Ascending aorta (tissue), 2 donors: ENCODE measurements around the gene BCL2L12. TPM values are rescaled to one million over a fixed set of nuclear protein-coding genes. Genes with fewer than 3 reads are reported as not detected.
"Not testable (repeated sequence)": the region's sequence is repeated elsewhere in the genome, so short reads cannot be mapped to it uniquely, and the experiment has no call there.

Source experiments
- DNase-seq, 2 donors: peaks; one replicate each; pipeline ENCODE4 v3.0.0-alpha.2; 2019; ENCODE audit warnings: low spot score in 2 of 2
- H3K27ac ChIP-seq, 2 donors: fragments of 200-600 bp; sonication (generic); one replicate each; pipeline ENCODE4 v1.5.1; 2016 to 2017; ENCODE audit warnings: mild to moderate bottlenecking in 1 of 2
- H3K27me3 ChIP-seq: fragments of 200-600 bp; sonication (generic); one replicate; pipeline ENCODE4 v1.5.1; 2017
- H3K36me3 ChIP-seq, 2 donors: fragments of 200-600 bp; sonication (generic); one replicate each; pipeline ENCODE4 v1.5.1; 2016
- H3K4me1 ChIP-seq, 2 donors: fragments of 200-600 bp; sonication (generic); one replicate each; pipeline ENCODE4 v1.5.1; 2016 to 2017; ENCODE audit warnings: mild to moderate bottlenecking in 1 of 2
- H3K4me3 ChIP-seq, 2 donors: fragments of 200-600 bp; sonication (generic); one replicate each; pipeline ENCODE4 v1.5.1; 2016 to 2017; ENCODE audit warnings: mild to moderate bottlenecking in 1 of 2
- H3K9me3 ChIP-seq, 2 donors: fragments of 200-600 bp; sonication (generic); one replicate each; pipeline ENCODE4 v1.5.1; 2016
- CTCF ChIP-seq, 3 experiments: fragments of 200-600 bp in 2 of 3; fragments of 450-650 bp in 1 of 3; sonication (generic) in 2 of 3; IDR thresholded peaks; one replicate each; pipeline ENCODE4 v1.5.1; 2016 to 2019; ENCODE audit warnings: antibody characterized with exemption in 3 of 3, mild to moderate bottlenecking in 1 of 3, moderate library complexity in 1 of 3
- intact Hi-C: fragments of 100-400 bp; cut with DNase I; formaldehyde crosslinking; loops from one replicate; pipeline ENCODE4 v1.15.1; 2023
- total RNA-seq: library from RNA; depleted of rRNA; stranded (reverse); fragments of >200 nt; gene quantifications from one replicate; pipeline ENCODE4 v1.1.0, GENCODE V29; 2016

The BCL2L12 gene
- total RNA-seq, 1 donor from 2014 or later, result 0.64 TPM

- no peak for DNase-seq
- H3K27me3 ChIP-seq, result no peaks in the 10 kb centered on the region
- H3K36me3 ChIP-seq, result peaks cover 28 to 41% of the 10 kb centered on the region in 2 donors
- H3K4me1 ChIP-seq, result peaks cover 5 to 7% of the 10 kb centered on the region in 2 donors
- TF ChIP-seq CTCF (IDR thresholded peaks at IDR 0.05), result no peak
- no peak overlapping the region for H3K4me3 ChIP-seq
- no peaks in the 10 kb centered on the region for H3K9me3 ChIP-seq
- no peak overlapping the region for H3K27ac ChIP-seq
- intact Hi-C loops, result no loop called here
Observed at GRCh38 chr19:49626226-49626625, 39.5 kb upstream of the BCL2L12 start.

- H3K27ac ChIP-seq, result peak overlapping the region; percentile 0 to 22
- H3K4me1 ChIP-seq, result peaks cover 5 to 8% of the 10 kb centered on the region in 2 donors
- intact Hi-C loops, result no loop called here
- peaks cover 23 to 27% of the 10 kb centered on the region in 2 donors for H3K36me3 ChIP-seq
- no peak for DNase-seq
- no peaks in the 10 kb centered on the region for H3K27me3 ChIP-seq
- TF ChIP-seq CTCF (IDR thresholded peaks at IDR 0.05), result no peak
- no peaks in the 10 kb centered on the region for H3K9me3 ChIP-seq
- no peak overlapping the region for H3K4me3 ChIP-seq
Observed at GRCh38 chr19:49629659-49630058, 36.1 kb upstream of the BCL2L12 start.

- intact Hi-C loops, result no loop called here
- H3K9me3 ChIP-seq, result no peaks in the 10 kb centered on the region
- peak overlapping the region in 1 of 2 donors; percentile 19 for H3K4me3 ChIP-seq
- H3K27ac ChIP-seq, result peak overlapping the region; percentile 12 to 57
- no peaks in the 10 kb centered on the region for H3K27me3 ChIP-seq
- H3K36me3 ChIP-seq, result peaks cover 26% of the 10 kb centered on the region in 2 donors
- peaks cover 5 to 8% of the 10 kb centered on the region in 2 donors for H3K4me1 ChIP-seq
- no peak for TF ChIP-seq CTCF (IDR thresholded peaks at IDR 0.05)
- DNase-seq, result no peak
Observed at GRCh38 chr19:49631014-49631588, 34.6 kb upstream of the BCL2L12 start.

GRCh38 chr19:49631610-49632192, 34.0 kb upstream of the BCL2L12 start:
- H3K36me3 ChIP-seq, result peaks cover 25 to 26% of the 10 kb centered on the region in 2 donors
- H3K27me3 ChIP-seq, result no peaks in the 10 kb centered on the region
- no peak overlapping the region for H3K27ac ChIP-seq
- DNase-seq, result no peak
- intact Hi-C loops, result no loop called here
- no peak overlapping the region for H3K4me3 ChIP-seq
- no peaks in the 10 kb centered on the region for H3K9me3 ChIP-seq
- peaks cover 5 to 8% of the 10 kb centered on the region in 2 donors for H3K4me1 ChIP-seq
- TF ChIP-seq CTCF (IDR thresholded peaks at IDR 0.05), result no peak

- peaks cover 5 to 11% of the 10 kb centered on the region in 2 donors for H3K4me1 ChIP-seq
- H3K36me3 ChIP-seq, result peaks cover 21 to 23% of the 10 kb centered on the region in 2 donors
- no peak for TF ChIP-seq CTCF (IDR thresholded peaks at IDR 0.05)
- no peaks in the 10 kb centered on the region for H3K27me3 ChIP-seq
- no peak overlapping the region for H3K4me3 ChIP-seq
- no peak for DNase-seq
- intact Hi-C loops, result no loop called here
- no peaks in the 10 kb centered on the region for H3K9me3 ChIP-seq
- H3K27ac ChIP-seq, result no peak overlapping the region
Observed at GRCh38 chr19:49632576-49632975, 33.2 kb upstream of the BCL2L12 start.

- intact Hi-C loops, H3K9me3 ChIP-seq, H3K27me3 ChIP-seq, H3K27ac ChIP-seq, DNase-seq, H3K4me3 ChIP-seq: not testable (repeated sequence)
- Histone ChIP-seq H3K4me1 (peaks cover 5 to 12% of the 10 kb centered on the region in 2 donors), H3K36me3 (peaks cover 21 to 23% of the 10 kb centered on the region in 2 donors)
Observed at GRCh38 chr19:49633273-49633672, 32.5 kb upstream of the BCL2L12 start.
